ENCODE data around the gene CLBA1.
A peak's percentile ranks its signal among the peaks of the same experiment; 100 is the strongest.
"Not testable (repeated sequence)": the region's sequence is repeated elsewhere in the genome, so short reads cannot be mapped to it uniquely, and the experiment has no call there.

The CLBA1 gene

DNA sequence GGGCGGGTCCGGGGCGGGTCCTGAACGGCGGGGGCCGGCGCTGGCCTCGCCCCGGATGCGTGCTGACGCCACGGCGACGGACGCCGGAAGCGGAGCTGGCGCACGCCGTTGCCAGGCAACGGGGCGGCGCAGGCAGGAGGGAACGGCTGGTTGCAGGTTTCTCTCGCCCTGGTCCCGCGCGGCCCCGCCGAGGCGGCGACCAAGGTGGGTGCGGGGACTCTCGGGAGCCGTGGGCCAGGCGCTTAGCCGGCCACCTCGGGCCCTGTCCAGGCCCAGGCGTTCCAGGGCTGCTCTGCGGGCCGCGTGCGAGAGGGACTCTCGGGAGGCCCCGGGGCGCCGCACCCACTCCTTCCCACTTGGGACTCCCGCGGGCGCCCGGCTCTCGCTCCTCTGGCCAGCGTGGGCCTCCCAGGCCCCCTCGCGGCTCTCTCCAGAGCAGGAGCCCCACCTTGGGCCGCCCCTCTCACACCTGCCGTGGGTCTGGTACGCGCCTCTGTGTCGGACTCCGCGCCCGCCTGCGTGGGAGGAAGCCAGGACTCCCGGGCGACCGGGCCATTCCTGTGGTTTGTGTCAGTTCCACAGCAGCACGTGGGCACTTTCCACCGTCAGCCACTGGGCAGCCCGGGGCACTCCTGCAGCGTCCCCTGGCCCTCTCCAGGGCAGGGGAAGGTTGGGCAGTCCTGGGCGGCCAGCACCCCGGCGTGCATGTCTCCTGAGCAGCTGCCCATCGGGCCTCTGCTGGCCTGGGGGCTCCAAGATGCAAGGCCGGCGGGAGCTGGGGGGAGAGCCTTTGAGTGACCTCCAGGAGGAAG lies at the start of gene CLBA1:
TSS of gene CLBA1 (plus strand) at position 114 of the 812 bp plus-strand sequence. CDS start at position 758, 644 bp downstream.
- DNase-seq (ENCODE audit: low read depth in 2 of 2) = peak; percentile 77

DNA sequence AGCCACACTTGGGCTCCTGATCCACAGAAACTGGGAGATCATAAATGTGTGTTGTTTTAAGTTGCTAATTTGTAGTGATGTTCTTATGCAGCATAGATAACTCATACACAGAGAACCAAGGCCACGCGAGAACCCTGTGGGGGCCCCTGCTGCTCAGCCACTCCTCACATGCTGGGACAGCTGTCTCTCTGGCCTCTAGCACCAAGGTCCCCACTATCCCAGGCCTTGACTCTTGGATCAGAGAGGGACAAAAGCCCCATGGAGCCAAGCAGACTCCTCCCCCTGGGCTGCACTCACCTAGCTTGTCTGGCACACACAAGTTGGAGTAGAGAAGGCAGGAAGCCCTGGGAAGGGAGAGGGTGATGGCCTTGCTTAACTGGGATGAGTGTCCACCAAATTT lies 49.6 kb upstream of the CLBA1 start:
- DNase-seq (ENCODE audit: low read depth in 2 of 2) = no peak

DNA sequence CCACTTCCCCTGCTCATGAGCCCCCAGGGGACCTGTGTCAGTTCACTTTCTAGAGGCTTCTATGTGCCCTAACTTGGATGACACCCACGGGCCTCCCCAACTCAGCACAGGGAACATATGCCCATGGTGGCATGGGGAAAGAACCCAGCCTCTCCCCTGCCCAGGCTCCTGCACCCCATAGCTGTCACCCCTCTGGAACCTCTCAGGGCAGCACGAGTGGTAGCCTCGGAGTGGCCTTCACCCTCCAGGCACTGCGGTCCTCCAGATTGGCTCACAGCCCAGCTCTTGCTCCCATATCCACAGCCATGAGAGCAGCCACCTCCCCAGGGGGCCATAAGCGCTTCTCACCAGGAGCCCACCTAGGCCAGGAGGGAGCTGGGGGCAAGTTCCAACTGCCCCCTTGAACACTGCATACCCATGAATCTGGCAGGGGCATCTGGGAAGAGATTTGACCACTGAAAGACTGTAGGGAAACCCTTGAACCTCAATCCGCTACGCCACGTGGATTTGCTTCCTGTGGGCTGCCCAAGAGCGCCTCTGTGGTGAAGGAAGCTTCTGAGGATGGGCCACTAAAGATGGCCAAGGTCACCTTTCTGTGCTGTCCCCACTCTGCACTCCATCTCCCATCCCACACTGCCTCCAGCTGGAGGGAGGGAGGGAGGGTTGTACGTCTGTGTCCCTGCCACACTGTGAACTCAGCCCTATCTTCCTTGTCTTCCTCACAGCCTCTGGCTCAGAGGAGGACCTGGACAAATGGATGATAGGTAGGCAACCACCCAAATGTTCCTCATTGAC lies 49.0 kb upstream of the CLBA1 start:
- no peak for DNase-seq (ENCODE audit: low read depth in 2 of 2)

DNA sequence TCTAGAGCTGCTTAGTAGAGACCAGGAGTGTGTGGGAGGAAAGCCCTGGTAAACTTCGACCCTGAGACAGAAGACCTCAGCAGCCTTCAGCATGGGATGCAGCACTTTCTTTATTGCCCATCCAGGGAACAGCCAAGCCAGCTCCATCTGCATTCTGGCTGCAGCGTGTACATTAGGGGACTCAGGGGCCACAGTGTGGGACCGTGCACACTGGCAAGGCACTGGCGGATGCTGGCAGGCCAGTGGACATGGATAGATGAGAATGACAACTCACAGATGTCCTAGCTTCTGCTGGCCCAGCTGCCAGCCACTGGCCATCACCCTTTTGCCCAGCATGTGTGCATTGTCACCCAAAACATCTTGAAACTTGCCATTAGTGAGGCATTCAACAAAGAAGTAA lies 48.4 kb upstream of the CLBA1 start:
- no peak for DNase-seq (ENCODE audit: low read depth in 2 of 2)

DNA sequence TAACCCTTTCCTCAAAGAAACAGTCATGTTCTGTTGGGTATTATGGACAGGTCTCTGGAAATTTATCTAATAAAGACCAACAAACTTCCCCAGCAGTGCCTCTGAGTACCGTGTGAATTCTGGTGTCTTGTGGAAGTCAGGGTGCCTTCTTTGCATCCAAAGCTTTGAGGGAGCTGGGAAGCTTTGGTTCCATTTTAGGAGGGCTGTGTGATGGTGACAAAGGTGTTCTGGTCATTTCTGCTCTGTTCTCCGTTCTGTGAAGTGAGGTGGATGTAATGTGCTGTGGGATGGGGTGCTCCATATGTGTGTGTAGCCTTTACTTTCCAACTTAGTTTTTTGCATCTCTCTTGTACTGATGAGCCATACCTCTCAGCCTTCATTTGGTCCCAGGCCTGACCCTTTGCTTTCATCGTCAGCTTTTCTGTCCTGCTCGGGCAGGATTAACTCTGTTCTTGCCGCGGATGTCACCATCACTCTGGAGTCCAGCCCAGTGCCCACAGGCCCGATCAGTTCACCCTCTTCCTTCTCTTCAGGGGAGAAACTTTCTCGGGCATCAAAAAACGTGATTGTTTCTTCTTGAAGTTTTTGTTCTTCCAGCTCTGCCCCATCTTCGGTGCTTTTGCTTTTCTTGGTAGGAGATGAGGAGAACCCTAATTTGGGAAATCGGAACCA lies 47.8 kb upstream of the CLBA1 start:
- no peak for DNase-seq (ENCODE audit: low read depth in 2 of 2)

DNA sequence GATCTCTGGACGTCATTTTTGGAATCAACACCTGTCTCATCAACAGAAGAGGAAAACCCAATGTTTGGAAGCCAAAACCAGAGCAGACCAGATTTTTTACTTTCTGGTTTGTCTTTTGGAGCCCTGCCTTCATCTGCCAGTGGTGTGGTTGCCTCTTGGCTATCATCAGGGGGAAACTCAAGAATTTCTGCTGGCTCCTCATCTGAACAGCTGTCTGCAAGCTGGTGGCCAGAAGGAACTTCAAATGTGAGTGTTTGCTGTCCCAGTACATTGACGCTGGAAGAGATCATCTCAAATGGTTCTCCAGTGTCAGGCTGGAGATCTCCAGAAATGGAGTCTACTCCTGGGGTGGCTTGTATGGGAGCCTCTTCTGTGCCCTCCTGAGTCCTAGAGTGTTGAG lies 47.2 kb upstream of the CLBA1 start:
- no peak for DNase-seq (ENCODE audit: low read depth in 2 of 2)

DNA sequence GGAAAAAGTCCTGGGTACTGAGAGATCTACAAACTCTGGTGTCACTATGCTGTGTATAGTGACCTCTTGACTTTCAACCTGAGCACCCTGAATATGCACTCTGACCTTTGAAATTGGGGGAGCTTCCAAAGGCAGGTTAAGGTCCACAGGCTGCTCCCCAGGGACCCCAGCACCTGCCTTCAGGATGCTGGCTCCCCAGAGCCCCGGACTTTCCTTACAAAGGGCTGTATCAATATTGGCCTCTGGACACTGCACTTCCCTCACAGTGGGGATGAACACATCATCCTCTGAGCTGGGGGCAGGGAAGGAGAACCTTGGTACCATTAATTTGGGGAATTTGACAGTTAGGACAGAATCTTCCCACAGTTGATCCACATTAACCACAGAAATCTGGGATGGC lies 46.6 kb upstream of the CLBA1 start:
- no peak for DNase-seq (ENCODE audit: low read depth in 2 of 2)

DNA sequence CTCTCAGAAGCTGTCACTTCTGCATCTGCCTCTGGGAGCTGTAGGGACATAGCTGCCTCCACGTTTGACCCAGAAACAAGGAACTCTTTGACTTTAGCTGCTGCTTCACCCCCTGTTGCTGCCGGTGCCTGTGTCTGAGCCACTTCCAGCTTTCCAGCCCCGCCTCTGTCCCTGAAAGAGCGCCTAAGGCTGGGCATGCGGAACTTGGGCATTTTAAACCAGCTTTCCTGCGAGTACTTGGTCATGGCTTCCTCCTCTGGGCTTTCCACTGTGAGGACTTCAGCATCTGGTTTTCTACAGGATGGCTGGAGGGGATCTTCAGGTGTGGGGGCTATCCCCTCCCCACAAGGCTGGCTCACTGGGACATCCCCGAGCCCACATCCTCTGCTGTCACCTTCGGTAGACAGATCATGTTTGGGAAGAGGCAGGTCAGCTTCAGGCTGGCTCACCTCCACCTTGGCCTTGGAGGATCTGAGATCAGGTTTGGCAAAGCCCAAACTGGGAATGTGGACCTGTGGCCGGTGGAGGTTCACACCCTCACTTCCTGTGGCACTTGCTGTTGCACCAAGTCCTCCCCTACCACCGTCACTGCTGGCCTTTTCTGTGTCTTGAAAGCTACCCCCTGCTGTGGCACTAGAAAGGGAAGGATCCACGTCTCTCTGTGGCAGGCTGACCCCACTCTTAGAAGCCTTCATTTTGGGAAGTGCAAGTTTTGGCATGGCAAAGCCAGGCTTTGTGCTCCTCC lies 45.8 kb upstream of the CLBA1 start:
- no peak for DNase-seq (ENCODE audit: low read depth in 2 of 2)

DNA sequence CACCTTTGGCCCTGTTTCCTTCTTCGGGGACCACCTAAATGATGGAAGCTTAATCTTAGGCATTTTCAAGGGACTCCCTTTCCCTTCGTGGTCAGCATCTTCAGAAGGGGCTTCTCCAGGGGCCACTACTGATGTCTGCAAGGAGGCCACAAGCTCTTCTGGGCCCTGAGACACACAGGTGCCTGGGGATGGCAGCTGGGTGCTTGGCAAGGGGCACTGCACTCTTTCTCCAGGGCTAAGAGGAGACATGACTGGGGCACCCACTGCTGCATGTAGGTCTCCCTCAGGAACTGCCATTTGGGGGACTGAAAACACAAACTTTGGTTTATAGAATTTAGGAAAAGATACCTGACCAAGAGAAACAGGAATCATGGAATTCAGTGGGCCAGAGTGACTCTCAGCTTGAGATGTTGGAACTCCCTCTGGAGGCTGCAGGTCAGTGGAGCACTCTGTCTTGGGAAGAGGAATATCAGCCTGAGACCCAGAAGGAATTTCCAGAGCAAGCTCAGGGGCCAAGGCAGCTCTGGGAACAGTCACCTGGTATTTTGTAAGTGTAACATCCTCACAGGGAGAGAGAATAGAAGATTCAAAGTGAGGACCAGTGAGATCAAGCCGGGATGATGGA lies 45.0 kb upstream of the CLBA1 start:
- DNase-seq (ENCODE audit: low read depth in 2 of 2) = no peak

DNA sequence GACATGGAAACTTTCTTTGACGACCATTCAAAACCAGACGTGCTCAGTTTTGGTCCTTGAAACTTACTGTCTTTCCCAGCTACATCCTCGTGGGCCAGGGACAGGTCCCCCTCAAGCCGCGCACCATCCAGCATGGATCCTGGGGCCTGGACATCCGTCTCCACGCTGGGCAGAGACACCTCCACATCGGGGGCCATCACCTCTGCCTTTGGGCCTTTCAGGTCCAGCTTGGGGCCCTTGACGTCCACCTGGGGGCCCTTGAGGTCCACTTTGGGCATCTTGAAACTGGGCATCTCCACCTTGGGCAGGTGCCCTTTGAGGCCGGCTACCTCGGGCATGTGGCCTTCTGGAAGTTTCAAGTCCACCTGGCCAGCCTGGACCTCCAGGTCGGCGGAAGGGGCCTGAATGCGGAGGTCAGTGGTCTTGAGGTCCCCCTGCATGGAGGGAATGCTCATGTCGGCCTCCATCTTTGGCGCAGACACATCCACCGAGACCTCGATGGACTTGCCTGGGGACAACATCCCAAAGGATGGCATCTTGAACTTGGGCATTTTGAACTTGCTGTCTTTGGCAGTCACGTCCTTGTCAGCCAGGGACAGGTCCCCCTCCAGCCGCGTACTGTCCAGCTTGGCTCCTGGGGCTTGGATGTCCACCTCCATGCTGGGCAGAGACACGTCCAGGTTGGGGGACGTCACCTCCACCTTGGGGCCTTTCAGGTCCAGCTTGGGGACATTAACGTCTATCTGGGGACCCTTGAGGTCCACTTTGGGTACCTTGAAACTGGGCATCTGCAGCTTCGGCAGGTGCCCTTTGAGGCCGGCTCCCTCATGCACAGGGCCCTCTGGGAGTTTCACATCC lies 43.9 kb upstream of the CLBA1 start:
- DNase-seq (ENCODE audit: low read depth in 2 of 2) = no peak

DNA sequence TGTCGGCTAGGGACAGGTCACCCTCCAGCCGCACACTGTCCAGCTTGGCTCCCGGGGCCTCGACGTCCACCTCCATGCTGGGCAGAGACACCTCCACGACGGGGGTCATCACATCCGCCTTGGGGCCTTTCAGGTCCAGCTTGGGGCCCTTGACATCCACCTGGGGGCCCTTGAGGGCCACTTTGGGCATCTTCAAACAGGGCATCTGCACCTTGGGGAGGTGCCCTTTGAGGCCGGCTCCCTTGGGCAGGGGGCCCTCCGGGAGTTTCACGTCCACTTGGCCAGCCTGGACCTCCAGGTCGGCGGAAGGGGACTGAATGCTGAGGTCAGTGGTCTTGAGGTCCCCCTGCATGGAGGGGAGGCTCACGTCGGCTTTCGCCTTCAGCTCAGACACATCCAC lies 43.0 kb upstream of the CLBA1 start:
- no peak for DNase-seq (ENCODE audit: low read depth in 2 of 2)

DNA sequence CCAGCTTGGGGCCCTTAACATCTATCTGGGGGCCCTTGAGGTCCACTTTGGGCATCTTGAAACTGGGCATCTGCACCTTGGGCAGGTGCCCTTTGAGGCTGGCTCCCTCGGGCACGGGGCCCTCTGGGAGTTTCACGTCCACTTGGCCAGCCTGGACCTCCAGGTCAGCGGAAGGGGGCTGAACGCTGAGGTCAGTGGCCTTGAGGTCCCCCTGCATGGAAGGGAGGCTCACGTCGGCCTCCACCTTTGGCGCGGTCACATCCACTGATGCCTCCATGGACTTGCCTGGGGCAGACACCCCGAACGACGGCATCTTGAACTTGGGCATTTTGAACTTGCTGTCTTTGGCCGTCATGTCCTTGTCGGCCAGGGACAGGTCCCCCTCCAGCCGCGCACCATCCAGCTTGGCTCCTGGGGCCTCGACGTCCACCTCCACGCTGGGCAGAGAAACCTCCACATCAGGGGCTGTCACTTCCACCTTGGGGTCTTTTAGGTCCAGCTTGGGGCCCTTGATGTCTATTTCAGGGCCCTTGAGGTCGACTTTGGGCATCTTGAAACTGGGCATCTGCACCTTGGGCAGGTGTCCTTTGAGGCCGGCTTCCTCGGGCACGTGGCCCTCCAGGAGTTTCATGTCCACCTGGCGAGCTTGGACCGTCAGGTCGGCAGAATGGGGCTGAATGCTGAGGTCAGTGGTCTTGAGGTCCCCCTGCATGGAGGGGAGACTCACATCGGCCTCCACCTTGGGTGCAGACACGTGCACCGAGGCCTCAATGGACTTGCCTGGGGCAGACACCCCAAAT lies 42.2 kb upstream of the CLBA1 start:
- not testable (repeated sequence) for DNase-seq (ENCODE audit: low read depth in 2 of 2)

DNA sequence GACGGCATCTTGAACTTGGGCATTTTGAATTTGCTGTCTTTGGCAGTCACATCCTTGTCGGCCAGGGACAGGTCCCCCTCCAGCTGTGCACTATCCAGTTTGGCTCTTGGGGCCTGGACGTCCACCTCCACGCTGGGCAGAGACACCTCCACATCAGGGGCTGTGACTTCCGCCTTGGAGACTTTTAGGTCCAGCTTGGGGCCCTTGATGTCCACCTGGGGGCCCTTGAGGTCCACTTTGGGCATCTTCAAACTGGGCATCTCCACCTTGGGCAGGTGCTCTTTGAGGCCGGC lies 41.6 kb upstream of the CLBA1 start:
- not testable (repeated sequence) for DNase-seq (ENCODE audit: low read depth in 2 of 2)

DNA sequence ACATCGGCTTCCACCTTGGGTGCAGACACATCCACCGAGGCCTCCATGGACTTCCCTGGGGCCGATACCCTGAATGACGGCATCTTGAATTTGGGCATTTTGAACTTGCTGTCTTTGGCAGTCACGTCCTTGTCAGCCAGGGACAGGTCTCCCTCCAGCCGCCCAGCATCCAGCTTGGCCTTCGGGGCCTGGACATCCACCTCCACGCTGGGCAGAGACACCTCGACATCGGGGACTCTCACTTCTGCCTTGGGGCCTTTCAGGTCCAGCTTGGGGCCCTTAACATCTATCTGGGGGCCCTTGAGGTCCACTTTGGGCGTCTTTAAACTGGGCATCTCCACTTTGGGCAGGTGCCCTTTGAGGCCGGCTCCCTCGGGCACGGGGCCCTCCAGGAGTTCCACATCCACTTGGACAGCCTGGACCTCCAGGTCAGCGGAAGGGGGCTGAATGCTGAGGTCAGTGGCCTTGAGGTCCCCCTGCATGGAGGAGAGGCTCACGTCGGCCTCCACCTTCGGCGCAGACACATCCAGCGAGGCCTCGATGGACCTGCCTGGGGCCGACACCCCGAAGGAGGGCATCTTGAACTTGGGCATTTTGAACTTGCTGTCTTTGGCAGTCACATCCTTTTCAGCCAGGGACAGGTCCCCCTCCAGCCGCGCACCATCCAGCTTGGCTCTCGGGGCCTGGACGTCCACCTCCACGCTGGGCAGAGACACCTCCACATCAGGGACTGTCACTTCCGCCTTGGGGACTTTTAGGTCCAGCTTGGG lies 41.0 kb upstream of the CLBA1 start:
- DNase-seq (ENCODE audit: low read depth in 2 of 2) = not testable (repeated sequence)

DNA sequence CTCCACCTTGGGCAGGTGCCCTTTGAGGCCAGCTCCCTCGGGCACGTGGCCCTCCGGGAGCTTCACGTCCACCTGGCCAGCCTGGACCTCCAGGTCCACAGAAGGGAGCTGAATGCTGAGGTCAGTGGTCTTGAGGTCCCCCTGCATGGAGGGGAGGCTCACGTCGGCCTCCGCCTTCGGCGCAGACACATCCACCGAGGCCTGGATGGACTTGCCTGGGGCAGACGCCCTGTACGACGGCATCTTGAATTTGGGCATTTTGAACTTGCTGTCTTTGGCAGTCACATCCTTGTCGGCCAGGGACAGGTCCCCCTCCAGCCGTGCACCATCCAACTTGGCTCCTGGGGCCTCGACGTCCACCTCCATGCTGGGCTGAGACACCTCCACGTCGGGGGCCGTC lies 40.3 kb upstream of the CLBA1 start:
- DNase-seq (ENCODE audit: low read depth in 2 of 2) = not testable (repeated sequence)

DNA sequence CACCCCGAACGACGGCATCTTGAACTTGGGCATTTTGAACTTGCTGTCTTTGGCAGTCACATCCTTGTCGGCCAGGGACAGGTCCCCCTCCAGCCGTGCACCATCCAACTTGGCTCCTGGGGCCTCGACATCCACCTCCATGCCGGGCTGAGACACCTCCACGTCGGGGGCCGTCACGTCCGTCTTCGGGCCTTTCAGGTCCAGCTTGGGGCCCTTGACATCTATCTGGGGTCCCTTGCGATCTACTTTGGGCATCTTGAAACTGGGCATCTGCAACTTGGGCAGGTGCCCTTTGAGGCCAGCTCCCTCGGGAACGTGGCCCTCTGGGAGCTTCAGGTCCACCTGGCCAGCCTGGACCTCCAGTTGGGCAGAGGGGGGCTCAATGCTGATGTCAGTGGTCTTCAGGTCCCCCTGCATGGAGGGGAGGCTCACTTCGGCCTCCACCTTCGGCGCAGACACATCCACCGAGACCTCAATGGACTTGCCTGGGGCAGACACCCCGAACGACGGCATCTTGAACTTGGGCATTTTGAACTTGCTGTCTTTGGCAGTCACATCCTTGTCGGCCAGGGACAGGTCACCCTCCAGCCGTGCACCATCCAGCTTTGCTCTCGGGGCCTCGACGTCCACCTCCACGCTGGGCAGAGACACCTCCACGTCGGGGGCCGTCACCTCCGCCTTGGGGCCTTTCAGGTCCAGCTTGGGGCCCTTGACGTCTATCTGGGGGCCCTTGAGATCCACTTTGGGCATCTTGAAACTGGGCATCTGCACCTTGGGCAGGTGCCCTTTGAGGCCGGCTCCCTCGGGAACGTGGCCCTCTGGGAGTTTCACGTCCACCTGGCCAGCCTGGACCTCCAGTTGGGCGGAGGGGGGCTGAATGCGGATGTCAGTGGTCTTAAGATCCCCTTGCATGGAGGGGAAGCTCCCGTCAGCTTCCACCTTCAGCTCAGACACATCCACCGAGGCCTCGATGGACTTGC lies 39.3 kb upstream of the CLBA1 start:
- not testable (repeated sequence) for DNase-seq (ENCODE audit: low read depth in 2 of 2)

DNA sequence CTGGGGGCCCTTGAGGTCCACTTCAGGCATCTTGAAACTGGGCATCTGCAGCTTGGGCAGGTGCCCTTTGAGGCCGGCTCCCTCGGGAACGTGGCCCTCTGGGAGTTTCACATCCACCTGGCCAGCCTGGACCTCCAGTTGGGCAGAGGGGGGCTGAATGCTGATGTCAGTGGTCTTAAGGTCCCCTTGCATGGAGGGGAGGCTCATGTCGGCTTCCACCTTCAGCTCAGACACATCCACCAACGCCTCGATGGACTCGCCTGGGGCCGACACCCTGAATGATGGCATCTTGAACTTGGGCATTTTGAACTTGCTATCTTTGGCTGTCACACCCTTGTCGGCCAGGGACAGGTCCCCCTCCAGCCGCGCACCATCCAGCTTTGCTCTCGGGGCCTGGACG lies 38.4 kb upstream of the CLBA1 start:
- DNase-seq (ENCODE audit: low read depth in 2 of 2) = not testable (repeated sequence)
